ENCODE measurements around the gene TBX19. TPM values are rescaled to one million over a fixed set of nuclear protein-coding genes. Genes with fewer than 3 reads are reported as not detected.
A peak's percentile ranks its signal among the peaks of the same experiment; 100 is the strongest.

TBX19 gene
- total RNA-seq (2014; rRNA removed; shearing (Covaris generic)), result 2.1 and 2.7 TPM in 2 replicates

GRCh38 chr1:168280296-168280927 is at the start of gene TBX19:
TSS of gene TBX19 (plus strand) at chr1:168280877. CDS start at chr1:168281091, 214 bp downstream.
- no peaks in the 10 kb centered on the region for H3K27me3 ChIP-seq (ENCODE audit: control insufficient read depth, insufficient read depth, low read length)
- no peaks in the 10 kb centered on the region for H3K36me3 ChIP-seq (replicated peaks; ENCODE audit: control insufficient read depth, insufficient read depth, low read length)
- H3K4me3 ChIP-seq (ENCODE audit: insufficient read depth, low read depth, low read length), result no peak within 1 kb of the TSS
- no peak for DNase-seq

- H3K36me3 ChIP-seq (replicated peaks; ENCODE audit: control insufficient read depth, insufficient read depth, low read length), result peaks cover 15% of the 10 kb centered on the region
- H3K27me3 ChIP-seq (ENCODE audit: control insufficient read depth, insufficient read depth, low read length), result no peaks in the 10 kb centered on the region
- DNase-seq, result peak; percentile 77
- H3K4me3 ChIP-seq (ENCODE audit: insufficient read depth, low read depth, low read length), result no peak overlapping the region
Observed at GRCh38 chr1:168234846-168235547, 45.7 kb upstream of the TBX19 start.

- no peak for DNase-seq
- Histone ChIP-seq H3K27me3 (ENCODE audit: control insufficient read depth, insufficient read depth, low read length) (no peaks in the 10 kb centered on the region), H3K36me3 (replicated peaks; ENCODE audit: control insufficient read depth, insufficient read depth, low read length) (peaks cover 15% of the 10 kb centered on the region), H3K4me3 (ENCODE audit: insufficient read depth, low read depth, low read length) (no peak overlapping the region)
Observed at GRCh38 chr1:168235548-168235885, 45.2 kb upstream of the TBX19 start.

- Histone ChIP-seq H3K36me3 (replicated peaks; ENCODE audit: control insufficient read depth, insufficient read depth, low read length) (peaks cover 15% of the 10 kb centered on the region), H3K27me3 (ENCODE audit: control insufficient read depth, insufficient read depth, low read length) (no peaks in the 10 kb centered on the region), H3K4me3 (ENCODE audit: insufficient read depth, low read depth, low read length) (no peak overlapping the region)
- DNase-seq, result no peak
Observed at GRCh38 chr1:168235937-168236336, 44.7 kb upstream of the TBX19 start.

GRCh38 chr1:168236836-168237611 is 43.7 kb upstream of the TBX19 start:
- H3K4me3 ChIP-seq (ENCODE audit: insufficient read depth, low read depth, low read length), result no peak overlapping the region
- no peaks in the 10 kb centered on the region for H3K27me3 ChIP-seq (ENCODE audit: control insufficient read depth, insufficient read depth, low read length)
- no peak for DNase-seq
- peaks cover 16% of the 10 kb centered on the region for H3K36me3 ChIP-seq (replicated peaks; ENCODE audit: control insufficient read depth, insufficient read depth, low read length)

GRCh38 chr1:168243198-168243597 is 37.5 kb upstream of the TBX19 start:
- Histone ChIP-seq H3K36me3 (replicated peaks; ENCODE audit: control insufficient read depth, insufficient read depth, low read length) (peaks cover 14% of the 10 kb centered on the region), H3K27me3 (ENCODE audit: control insufficient read depth, insufficient read depth, low read length) (no peaks in the 10 kb centered on the region), H3K4me3 (ENCODE audit: insufficient read depth, low read depth, low read length) (no peak overlapping the region)
- no peak for DNase-seq

GRCh38 chr1:168243636-168244212 is 37.0 kb upstream of the TBX19 start:
- no peak for DNase-seq
- peaks cover 14% of the 10 kb centered on the region for H3K36me3 ChIP-seq (replicated peaks; ENCODE audit: control insufficient read depth, insufficient read depth, low read length)
- no peaks in the 10 kb centered on the region for H3K27me3 ChIP-seq (ENCODE audit: control insufficient read depth, insufficient read depth, low read length)
- H3K4me3 ChIP-seq (ENCODE audit: insufficient read depth, low read depth, low read length), result no peak overlapping the region

GRCh38 chr1:168245042-168245441 is 35.6 kb upstream of the TBX19 start:
- Histone ChIP-seq H3K27me3 (ENCODE audit: control insufficient read depth, insufficient read depth, low read length) (no peaks in the 10 kb centered on the region), H3K36me3 (replicated peaks; ENCODE audit: control insufficient read depth, insufficient read depth, low read length) (peaks cover 10% of the 10 kb centered on the region), H3K4me3 (ENCODE audit: insufficient read depth, low read depth, low read length) (no peak overlapping the region)
- no peak for DNase-seq

GRCh38 chr1:168246506-168246905 is 34.2 kb upstream of the TBX19 start:
- peaks cover 10% of the 10 kb centered on the region for H3K36me3 ChIP-seq (replicated peaks; ENCODE audit: control insufficient read depth, insufficient read depth, low read length)
- H3K4me3 ChIP-seq (ENCODE audit: insufficient read depth, low read depth, low read length), result no peak overlapping the region
- no peaks in the 10 kb centered on the region for H3K27me3 ChIP-seq (ENCODE audit: control insufficient read depth, insufficient read depth, low read length)
- DNase-seq, result no peak

- no peak overlapping the region for H3K4me3 ChIP-seq (ENCODE audit: insufficient read depth, low read depth, low read length)
- H3K27me3 ChIP-seq (ENCODE audit: control insufficient read depth, insufficient read depth, low read length), result no peaks in the 10 kb centered on the region
- DNase-seq, result no peak
- H3K36me3 ChIP-seq (replicated peaks; ENCODE audit: control insufficient read depth, insufficient read depth, low read length), result no peaks in the 10 kb centered on the region
Observed at GRCh38 chr1:168252204-168252733, 28.4 kb upstream of the TBX19 start.

GRCh38 chr1:168256164-168256563 is 24.5 kb upstream of the TBX19 start:
- no peaks in the 10 kb centered on the region for H3K36me3 ChIP-seq (replicated peaks; ENCODE audit: control insufficient read depth, insufficient read depth, low read length)
- no peaks in the 10 kb centered on the region for H3K27me3 ChIP-seq (ENCODE audit: control insufficient read depth, insufficient read depth, low read length)
- DNase-seq, result no peak
- H3K4me3 ChIP-seq (ENCODE audit: insufficient read depth, low read depth, low read length), result no peak overlapping the region

- Histone ChIP-seq H3K4me3 (ENCODE audit: insufficient read depth, low read depth, low read length) (no peak overlapping the region), H3K36me3 (replicated peaks; ENCODE audit: control insufficient read depth, insufficient read depth, low read length) (no peaks in the 10 kb centered on the region), H3K27me3 (ENCODE audit: control insufficient read depth, insufficient read depth, low read length) (no peaks in the 10 kb centered on the region)
- DNase-seq, result no peak
Observed at GRCh38 chr1:168257397-168257796, 23.3 kb upstream of the TBX19 start.

GRCh38 chr1:168259567-168259966 is 21.1 kb upstream of the TBX19 start:
- no peak for DNase-seq
- Histone ChIP-seq H3K4me3 (ENCODE audit: insufficient read depth, low read depth, low read length) (no peak overlapping the region), H3K27me3 (ENCODE audit: control insufficient read depth, insufficient read depth, low read length) (no peaks in the 10 kb centered on the region), H3K36me3 (replicated peaks; ENCODE audit: control insufficient read depth, insufficient read depth, low read length) (no peaks in the 10 kb centered on the region)

- DNase-seq, result no peak
- no peak overlapping the region for H3K4me3 ChIP-seq (ENCODE audit: insufficient read depth, low read depth, low read length)
- H3K27me3 ChIP-seq (ENCODE audit: control insufficient read depth, insufficient read depth, low read length), result no peaks in the 10 kb centered on the region
- H3K36me3 ChIP-seq (replicated peaks; ENCODE audit: control insufficient read depth, insufficient read depth, low read length), result no peaks in the 10 kb centered on the region
Observed at GRCh38 chr1:168260393-168260792, 20.3 kb upstream of the TBX19 start.

Data from H7 (cell line).